Esophagus muscularis mucosa (tissue), 4 donors: ENCODE results near the gene FAR2.

Experiments
- EP300 ChIP-seq: sonication (generic); formaldehyde crosslinking; IDR thresholded peaks from one replicate; pipeline ENCODE4 v1.6.1; 2017; ENCODE audit warnings: antibody characterized with exemption
- POLR2A ChIP-seq: fragments of 450-650 bp; IDR thresholded peaks from one replicate; pipeline ENCODE4 v1.6.1; 2017; ENCODE audit warnings: antibody characterized with exemption, moderate library complexity, mild to moderate bottlenecking, low read depth
- TF ChIP-seq, protein P1 (sequence below), 3 experiments: fragments of 200-600 bp in 2 of 3; fragments of 450-650 bp in 1 of 3; sonication (generic) in 2 of 3; IDR thresholded peaks; one replicate each; pipeline ENCODE4 v1.5.1; 2017 to 2019; ENCODE audit warnings: antibody characterized with exemption in 3 of 3, mild to moderate bottlenecking in 2 of 3, moderate library complexity in 1 of 3

DNA sequence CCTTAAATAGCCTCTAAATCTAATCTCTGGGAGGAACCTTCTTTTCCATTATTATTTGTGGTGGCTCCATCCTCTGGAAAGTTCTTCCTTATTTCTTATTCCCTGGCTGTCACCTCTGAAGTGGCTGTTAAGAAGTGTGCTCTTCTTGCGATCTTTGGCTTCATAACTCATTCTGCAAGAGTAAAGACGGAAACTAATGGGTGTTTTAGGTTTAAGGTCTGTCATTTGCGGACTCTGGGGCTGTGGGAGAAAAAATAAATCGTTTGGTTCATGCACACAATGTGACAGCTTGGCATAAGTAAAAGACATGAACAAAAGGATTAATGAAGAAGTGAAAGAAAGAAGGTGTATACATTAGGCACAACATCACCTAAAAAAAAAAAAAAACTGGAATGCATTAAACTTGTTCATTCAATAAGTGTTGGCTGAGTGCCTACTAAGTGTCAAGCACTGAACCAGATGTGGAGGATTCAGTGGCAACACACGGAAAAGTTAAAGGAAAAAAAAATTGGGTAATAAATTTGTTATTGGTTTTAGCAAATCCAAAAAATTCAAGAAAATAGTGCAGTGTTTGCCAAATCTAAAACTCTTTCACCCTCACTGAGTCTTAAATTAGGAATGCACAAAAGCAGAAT is 132.4 kb downstream of the FAR2 start:
- TF ChIP-seq, protein P1, sequence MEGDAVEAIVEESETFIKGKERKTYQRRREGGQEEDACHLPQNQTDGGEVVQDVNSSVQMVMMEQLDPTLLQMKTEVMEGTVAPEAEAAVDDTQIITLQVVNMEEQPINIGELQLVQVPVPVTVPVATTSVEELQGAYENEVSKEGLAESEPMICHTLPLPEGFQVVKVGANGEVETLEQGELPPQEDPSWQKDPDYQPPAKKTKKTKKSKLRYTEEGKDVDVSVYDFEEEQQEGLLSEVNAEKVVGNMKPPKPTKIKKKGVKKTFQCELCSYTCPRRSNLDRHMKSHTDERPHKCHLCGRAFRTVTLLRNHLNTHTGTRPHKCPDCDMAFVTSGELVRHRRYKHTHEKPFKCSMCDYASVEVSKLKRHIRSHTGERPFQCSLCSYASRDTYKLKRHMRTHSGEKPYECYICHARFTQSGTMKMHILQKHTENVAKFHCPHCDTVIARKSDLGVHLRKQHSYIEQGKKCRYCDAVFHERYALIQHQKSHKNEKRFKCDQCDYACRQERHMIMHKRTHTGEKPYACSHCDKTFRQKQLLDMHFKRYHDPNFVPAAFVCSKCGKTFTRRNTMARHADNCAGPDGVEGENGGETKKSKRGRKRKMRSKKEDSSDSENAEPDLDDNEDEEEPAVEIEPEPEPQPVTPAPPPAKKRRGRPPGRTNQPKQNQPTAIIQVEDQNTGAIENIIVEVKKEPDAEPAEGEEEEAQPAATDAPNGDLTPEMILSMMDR (IDR thresholded peaks at IDR 0.05) = no peak
- TF ChIP-seq POLR2A = no peak
- no peak for TF ChIP-seq EP300
